Erythroblast (primary cell): ENCODE data around the gene DBH.
"Not testable (repeated sequence)": the region's sequence is repeated elsewhere in the genome, so short reads cannot be mapped to it uniquely, and the experiment has no call there.

ENCODE experiments used
- DNase-seq, 2 experiments: peaks; one replicate each; lab custom pipeline; 2025; lab: John Stamatoyannopoulos, UW
- GATA1 ChIP-seq: IDR thresholded peaks from 2 replicates; pipeline ENCODE4 v1.6.1; 2011; ENCODE audit warnings: low read depth, mild to moderate bottlenecking, control low read depth, low read length, moderate library complexity
- POLR2A ChIP-seq: IDR thresholded peaks from 2 replicates; pipeline ENCODE4 v1.6.1; 2011; ENCODE audit warnings: mild to moderate bottlenecking, low read length

DBH gene

GRCh38 chr9:133664173-133665050 is 28.2 kb downstream of the DBH start:
- DNase-seq, result no peak
- no peak for TF ChIP-seq GATA1
- no peak for TF ChIP-seq POLR2A

DNA sequence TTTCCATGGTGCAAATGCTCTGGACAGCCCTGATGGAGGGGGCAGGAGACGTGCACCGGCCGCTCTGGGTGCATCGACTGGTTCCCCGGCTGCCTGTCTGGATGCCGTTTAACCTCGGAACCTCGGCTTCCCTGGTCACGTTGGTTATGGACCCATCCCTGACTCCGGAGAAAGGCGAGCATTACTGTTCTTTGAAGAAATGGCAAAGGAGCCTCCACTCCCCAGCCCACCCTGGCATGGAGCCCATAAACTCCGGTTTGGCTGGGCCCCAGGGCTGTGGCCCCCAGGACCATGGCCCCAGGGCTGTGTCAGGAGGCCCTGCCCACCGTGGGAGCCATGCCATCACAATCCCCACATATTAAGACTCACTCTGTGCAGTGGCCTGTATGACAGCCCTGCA is 28.9 kb downstream of the DBH start:
- no peak for DNase-seq
- no peak for TF ChIP-seq GATA1
- no peak for TF ChIP-seq POLR2A

DNA sequence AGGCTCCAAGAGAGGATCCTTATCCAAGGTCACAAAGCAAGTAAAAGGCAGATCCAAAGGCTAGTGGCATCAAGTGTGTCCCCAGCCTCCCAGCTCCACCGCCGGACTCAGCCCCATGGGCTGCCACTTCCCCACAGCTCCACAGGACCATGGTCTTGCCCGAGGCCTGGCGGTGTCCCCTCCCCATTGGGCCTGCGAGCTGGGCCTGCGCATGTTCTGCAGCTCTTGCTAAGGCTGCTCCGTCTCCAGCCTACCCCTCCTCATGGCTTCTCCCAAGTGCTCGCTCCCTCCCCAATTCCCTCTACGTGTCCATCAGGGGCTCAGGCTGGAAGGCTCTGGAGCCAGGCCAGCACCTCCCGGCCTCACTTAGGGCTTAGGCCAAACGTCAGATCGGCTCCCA is 29.4 kb downstream of the DBH start:
- no peak for TF ChIP-seq GATA1
- TF ChIP-seq POLR2A, result no peak
- no peak for DNase-seq

GRCh38 chr9:133666387-133666786 is 30.2 kb downstream of the DBH start:
- TF ChIP-seq POLR2A, result no peak
- TF ChIP-seq GATA1, result no peak

DNA sequence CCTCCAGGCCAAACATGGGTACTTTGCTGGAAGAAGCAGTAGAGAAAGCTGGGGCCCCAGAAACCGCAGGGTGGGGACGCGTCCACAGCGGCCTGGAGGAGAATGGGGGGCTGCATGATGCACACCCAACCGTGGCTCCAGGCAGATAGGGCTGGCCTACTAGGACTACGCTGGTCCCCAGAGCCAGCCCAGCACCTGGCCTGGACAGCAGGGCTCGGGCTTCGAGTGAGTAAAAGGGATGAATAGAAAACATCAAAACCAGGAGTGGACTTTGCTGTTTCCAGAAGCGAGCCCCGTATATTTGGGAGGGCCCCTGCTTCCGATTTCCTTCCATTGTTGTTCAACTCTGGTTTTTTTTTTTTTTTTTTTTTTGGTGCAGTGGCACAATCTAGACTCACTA is 30.7 kb downstream of the DBH start:
- no peak for DNase-seq
- TF ChIP-seq GATA1, result no peak
- no peak for TF ChIP-seq POLR2A

More at GRCh38 chr9:133666387-133666786, 30.2 kb downstream of the DBH start:
- no peak for DNase-seq

DNA sequence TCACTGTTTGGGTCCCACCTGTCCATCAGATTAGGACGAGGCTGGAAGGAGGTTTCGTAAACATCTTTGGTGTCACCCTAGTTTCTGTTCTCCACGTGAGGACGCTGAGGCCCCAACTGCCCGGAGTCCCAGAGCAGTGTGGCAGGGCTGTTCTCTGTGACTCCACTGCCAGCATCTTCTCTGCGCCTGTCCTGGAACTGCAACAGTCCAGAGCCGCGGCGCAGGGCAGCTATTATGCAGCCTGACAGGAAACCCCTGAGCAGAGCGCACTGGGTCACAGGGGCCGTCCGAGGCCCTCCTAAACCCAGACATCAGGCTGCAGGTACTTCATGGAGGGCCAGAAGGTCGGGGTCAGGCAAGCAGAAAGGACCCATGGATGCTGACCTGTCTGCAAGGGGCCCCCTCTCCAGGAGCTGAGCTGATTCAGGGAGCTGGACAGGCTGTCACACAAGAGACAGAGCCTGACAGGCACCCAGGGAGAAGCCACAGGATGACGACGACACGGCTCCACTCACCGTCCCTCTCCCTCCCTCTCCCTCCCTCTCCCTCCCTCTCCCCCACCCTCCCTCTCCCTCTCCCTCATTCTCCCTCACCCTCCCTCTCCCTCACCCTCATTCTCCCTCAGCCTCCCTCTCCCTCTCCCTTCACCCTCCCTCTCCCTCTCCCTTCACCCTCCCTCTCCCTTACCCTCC is 31.7 kb downstream of the DBH start:
- DNase-seq, result no peak
- TF ChIP-seq GATA1, result no peak
- no peak for TF ChIP-seq POLR2A

DNA sequence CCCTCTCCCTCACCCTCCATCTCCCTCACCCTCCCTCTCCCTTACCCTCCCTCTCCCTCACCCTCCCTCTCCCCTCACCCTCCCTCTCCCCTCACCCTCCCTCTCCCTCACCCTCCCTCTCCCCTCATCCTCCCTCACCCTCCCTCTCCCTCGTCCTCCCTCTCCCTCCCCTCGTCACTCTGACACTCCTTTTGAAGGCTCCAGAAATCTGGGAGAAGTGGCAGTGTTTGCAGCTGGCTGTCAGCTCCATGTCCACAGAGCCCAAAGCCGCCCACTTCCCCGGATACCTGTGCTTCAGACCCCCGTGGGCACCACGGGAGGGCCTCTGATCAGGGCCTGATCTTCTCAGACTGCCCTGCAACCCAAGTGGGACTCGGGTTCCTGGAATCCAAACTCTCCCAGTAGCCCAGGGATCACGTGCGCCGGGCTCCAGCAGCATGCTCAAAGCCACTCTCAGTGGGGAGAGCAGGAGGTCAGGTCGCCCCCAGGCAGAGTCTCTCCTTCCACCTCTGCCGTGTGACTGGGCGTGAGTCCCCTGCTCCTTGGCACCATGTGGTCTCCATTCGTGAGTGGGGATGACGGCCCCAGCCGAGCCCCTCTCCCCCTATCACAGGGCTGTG is 33.1 kb downstream of the DBH start:
- no peak for DNase-seq
- TF ChIP-seq POLR2A (no peak), GATA1 (no peak)

- TF ChIP-seq GATA1 (no peak), POLR2A (no peak)
- no peak for DNase-seq
These were observed 34.3 kb downstream of the DBH start for GRCh38 chr9:133670466-133670865.

DNA sequence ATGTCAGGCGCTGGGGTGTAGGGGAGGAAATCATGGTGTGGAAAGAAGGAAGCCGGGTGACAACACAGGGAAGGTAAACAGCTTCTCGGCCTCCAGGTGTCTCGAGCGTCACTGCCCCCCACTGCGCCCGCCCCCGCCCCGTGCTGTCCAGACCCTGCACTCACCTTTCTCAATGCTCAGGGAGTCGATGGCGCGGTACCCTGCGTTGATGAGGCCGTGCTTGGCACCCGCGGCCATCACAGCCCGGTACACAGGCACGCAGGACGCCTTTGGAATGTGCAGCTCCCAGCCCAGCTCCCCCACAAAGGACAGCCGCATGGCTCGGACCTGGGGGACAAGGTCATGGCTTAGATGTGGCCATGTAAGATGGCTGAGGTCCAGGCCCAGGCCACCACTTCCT is 35.2 kb downstream of the DBH start:
- DNase-seq, result no peak
- no peak for TF ChIP-seq POLR2A
- TF ChIP-seq GATA1, result no peak

GRCh38 chr9:133672503-133673257 is 36.5 kb downstream of the DBH start:
- no peak for TF ChIP-seq GATA1
- TF ChIP-seq POLR2A, result no peak
- DNase-seq, result no peak

DNA sequence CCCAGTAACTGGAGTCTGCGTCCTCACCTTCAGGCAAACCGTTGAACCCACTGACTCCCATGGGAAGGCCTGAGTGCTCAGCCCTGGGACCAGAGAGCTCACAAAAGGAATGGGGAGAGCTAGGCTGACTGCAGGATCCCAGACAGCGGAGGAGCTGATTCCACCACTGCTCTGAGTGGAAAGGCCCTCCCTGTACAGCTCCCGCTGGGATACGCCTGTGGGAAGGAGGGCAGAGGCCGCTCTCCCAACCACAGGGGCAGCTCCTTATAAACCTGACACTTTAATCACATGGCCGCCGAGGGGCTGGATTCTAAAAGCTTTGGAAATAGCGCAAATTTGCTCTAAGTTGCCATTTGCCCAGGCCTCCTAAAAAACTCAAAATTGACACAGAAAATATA is 37.1 kb downstream of the DBH start:
- no peak for DNase-seq
- TF ChIP-seq POLR2A (no peak), GATA1 (no peak)

DNA sequence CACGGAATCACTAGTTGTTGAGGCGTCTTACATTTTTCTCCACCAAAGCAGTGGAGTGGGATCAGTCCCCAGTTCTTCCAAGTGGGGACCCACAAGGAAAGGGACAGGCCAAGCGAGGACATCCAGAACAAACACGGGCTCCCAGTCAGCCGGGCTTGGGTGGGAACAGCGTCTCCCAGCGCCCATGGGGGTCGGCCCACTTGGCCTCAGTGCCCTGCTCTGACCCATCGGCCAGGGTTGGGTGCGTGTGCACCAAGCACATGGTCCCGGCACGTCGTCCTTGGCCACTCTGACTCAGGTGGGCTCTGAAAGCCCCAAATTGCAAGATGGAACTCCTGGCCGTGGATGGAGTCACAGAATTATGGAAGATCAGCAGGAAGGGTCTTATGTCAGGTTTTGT is 37.9 kb downstream of the DBH start:
- no peak for TF ChIP-seq GATA1
- no peak for TF ChIP-seq POLR2A

DNA sequence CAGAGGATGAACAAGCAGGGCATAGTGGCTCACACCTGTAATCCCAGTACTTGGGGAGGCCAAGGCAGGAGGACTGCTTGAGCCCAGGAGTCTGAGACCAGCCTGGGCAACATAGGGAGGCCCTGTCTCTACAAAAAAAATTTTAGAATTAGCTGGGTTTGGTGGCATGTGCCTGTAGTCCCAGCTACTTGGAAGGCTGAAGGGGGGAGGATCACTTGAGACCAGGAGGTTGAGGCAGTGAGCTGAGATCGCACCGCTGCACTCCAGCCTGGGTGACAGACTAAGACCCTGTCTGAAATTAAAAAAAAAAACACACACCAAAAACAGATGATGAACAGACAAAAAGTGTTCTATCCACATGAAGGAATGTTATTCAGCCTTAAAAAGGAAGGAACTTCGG is 39.6 kb downstream of the DBH start:
- DNase-seq, result not testable (repeated sequence)

More for the DNA sequence above, 37.9 kb downstream of the DBH start:
- DNase-seq, result no peak
